DMS 273 treated with DMSO at 0.1 percent for 48 hours (cell line): ENCODE data around the gene CAST.

Experiments
- DNase-seq: peaks from one replicate; lab custom pipeline; 2025; lab: John Stamatoyannopoulos, UW

The CAST gene

DNA sequence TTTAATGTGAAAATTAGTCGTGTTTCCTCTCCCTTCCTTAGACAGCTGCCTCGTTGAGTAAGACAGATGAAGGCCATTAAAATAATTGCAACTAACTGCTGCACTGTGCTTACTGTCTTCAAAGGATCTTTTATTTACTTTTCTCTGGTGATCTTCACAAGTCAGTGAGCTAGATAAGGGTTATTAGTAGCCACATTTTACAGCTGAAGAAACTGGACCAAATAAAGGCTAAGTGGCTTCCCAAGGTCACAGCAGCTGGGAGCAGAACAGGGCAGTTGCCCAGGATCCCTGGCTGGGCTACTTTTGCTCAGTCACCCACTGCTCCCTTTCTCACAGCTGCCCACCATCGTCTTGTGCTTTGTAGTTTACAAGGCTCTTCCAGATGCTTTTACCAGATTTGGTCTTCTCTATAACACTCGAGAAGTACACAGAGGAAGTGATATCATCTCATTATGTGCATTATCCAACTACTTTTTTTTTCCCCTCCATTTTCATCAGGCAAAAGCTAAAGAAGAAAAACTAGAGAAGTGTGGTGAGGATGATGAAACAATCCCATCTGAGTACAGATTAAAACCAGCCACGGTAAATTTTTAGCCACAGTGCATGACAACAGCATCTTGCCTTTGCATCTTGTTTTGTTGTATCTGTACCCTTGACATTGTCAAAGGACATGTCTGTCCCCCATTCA lies 83.8 kb downstream of the CAST start:
- DNase-seq: peak; percentile 58

DNA sequence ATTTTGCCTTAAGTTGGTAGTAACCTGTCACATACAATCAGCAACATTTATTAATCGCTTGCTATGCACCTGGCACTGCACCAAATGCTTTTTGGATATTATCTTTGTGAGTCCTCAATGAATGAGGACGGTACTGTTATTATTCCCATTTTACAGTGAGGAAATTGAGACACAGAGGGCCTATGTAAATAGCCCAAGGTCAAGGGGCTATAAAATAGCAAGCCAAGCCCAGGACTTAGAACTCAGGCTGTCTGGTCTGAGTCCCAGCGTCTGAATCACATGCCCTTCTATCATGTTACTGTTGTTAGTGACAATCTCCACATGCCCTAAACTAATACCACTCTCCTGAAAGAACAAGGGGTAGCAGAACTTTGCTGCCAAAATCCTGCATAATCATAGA lies 85.5 kb downstream of the CAST start:
- no peak for DNase-seq

DNA sequence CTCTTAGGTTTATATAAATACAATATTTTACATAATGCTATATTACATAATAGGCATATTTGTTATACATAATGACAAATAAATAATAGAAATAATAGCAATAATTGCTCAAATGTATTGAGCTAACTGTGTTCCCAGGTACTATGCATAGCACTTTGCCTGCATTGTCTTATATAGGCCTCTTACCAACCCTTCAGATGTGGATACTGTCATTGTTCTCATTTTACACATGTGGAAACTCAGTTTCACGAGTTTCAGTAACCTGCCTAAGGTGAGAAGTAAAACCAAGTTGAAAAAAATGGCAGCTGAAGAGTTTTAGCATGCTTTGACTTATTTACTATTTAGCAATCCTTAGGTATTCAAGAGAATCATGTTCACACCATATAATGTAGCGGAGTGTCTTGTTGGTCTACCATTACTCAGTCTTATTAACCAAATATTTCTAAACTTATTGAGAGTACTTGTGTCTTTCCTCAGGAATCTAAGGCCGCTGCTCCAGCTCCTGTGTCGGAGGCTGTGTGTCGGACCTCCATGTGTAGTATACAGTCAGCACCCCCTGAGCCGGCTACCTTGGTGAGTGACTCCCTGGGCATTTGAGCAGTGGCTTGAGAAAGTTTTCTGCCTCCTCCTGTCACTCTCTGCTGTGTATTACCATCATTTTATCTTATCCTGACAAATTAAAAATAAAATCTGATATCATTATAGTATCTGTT lies 88.1 kb downstream of the CAST start:
- no peak for DNase-seq

DNA sequence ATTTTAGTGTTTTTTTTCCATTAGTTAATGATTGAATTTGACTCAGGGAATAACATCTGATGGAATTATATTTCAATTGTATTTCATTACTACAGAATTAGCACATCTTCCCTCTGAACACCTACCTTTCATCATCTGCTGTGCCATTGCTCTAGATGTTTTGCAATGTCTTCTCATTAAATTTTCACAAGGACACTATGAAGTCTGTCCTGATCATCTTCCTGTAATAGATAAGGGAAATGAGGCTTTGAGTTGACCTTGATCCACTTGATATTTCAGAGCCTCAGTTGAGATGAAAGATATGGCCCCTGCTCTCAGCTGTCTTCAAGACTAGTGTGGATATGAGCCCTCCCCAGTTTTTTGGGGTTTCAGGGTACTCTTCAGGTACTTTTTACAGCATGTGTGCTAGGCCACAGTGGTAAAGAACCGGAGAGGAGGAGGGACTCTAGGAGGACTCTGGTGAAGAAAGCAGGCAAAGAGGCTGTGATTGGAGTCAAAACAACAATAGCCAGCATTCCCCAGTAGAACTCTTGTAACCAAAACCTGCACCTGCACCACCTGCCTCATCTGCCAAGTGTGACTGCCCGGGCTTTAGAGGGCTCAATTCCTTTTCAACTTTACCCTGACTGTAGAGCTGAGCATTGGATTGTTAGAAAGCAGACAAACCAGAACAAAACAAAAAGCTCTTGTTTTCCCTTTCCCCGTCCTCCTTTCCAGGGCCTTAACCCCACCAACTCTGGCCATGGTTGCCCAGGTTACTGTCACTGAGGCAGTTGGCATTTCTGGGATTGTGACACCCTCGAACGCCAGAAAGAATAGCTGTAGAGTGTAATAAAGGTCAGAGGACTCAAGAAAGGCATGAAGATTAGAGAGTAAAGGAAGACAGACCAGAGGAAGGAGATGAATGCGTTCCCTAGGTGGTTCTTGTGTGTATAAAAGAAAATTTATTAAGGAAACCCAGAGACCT lies 89.3 kb downstream of the CAST start:
- DNase-seq: no peak

DNA sequence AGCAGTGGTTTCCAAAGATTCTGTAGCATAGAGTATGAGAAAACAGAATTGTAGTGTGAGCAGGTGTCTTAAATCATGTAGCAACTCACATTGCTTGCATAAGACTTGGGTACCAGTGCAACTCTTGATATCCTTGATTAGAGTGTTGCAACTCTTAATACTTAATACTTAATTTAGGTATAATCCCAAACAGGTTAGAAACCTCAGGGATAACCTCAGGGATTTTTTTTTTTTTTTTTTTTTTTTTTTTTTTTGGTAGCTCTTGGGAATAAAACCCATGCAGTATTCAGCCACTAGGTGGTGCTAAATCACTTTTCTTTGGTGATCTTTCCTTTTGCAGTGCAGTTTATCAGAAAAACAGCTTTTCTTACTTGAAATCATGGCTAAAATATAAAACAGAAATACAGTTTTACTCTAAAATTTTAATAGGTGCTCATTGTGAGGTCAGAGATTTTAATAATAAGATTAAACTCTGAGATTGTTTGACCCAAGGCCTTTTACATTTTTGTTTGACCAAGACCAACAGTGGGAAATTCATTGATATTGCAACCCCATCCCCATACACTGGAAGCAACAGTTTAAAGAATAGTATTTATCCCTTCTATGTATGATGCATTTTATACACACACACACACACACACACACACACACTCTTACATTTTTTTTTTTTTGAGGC lies 90.3 kb downstream of the CAST start:
- no peak for DNase-seq

DNA sequence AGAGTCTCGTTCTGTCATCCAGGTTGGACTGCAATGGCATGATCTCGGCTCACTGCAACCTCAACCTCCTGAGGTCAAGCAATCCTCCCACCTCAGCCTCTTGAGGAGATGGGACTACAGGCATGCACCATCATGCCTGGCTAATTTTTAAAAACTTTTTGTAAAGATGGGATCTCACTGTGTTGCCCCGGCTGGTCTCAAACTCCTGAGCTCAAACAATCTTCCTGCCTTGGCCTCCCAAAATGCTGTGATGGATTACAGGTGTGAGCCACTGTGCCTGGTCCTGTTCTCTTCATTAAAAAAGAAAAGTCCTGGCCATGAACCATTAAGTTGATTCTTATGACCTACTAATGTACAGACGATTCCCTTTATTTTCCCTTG lies 90.8 kb downstream of the CAST start:
- DNase-seq: no peak

DNA sequence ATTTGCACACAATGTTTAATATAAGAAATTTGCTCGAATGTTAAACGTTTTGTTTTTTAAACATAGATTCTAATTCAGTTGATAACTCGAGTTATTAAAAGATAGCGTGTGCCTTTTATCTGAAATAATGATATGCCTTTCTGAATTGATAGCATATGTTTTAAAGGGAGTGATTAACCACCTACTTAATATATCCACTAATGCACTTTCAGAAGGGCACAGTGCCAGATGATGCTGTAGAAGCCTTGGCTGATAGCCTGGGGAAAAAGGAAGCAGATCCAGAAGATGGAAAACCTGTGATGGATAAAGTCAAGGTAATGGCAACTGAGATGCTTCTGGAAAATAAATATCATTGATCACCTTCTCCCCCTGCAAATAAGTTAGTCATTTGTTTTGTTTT lies 91.7 kb downstream of the CAST start:
- DNase-seq: no peak

DNA sequence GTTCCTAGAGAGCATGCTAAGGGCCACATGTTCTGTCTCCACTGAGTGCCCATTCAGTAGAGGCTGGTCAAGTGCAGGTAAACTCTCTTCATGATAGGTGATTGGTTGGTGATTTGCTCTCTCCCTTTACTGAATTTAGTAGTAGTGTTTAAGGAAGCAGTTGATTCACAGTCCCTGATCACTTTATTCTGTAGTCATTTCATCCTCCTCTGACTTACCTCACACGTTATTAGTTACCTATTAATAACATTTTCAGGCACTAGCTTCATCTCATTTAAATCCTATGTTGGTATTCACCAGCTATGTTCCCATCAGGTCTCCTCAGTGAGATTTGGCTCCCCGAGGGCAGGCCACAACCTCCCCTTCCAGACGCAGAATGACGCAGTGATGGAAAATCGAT lies 93.7 kb downstream of the CAST start:
- no peak for DNase-seq

DNA sequence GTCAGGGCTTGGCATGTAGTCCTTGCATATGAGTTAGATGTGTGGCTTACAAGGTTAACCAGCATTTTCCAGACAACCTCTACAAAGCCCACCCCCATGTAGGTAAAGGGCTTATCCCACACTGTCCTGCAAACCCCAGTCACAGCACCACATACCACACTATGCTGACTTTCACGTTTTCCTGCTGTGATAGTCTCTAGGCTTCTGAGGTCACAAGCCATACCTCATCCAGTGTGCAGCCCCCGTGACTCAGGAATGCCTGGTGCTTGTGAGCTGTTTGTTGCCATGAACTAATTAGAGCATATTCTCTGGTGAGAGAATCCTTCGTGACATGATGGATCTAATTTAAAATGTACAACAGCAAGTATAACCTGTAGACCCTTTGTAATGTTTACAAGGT lies 94.8 kb downstream of the CAST start:
- no peak for DNase-seq

DNA sequence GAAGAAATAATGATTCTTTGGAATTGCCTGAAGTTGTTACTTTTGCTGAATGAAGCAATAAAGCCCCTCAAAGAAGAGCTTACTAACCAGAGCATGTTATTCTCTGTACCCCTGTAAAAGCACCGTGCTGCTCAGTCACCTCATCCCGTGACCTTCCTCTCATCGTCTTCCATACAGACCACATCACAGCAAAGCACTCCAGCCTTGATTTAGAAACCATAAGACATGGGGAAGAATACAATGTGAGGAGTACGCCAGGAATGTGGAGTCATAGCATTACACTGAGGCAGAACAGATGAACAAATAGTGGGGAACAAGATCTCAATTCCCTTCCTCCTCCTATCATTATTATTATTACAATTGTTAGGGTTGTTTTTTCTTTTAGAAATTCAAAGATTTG lies 96.4 kb downstream of the CAST start:
- DNase-seq: no peak

DNA sequence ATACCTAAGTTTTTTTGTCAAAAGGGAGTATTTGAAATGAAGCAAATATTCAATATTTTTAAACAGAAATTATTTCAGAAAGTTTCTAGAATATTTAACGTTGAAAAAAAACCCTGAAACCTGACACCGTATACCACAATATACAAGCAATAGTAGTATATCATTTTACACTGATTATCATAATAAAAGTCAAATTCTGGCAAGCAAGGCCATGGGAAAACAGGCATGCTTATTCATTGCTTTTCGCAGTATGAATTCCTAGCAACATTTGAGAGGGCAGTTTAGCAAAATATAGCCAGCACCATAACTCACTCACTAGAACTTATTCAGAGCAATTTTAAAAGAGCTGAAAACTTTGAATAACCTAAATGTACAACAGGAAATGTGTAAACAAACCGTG lies 99.4 kb downstream of the CAST start:
- no peak for DNase-seq

DNA sequence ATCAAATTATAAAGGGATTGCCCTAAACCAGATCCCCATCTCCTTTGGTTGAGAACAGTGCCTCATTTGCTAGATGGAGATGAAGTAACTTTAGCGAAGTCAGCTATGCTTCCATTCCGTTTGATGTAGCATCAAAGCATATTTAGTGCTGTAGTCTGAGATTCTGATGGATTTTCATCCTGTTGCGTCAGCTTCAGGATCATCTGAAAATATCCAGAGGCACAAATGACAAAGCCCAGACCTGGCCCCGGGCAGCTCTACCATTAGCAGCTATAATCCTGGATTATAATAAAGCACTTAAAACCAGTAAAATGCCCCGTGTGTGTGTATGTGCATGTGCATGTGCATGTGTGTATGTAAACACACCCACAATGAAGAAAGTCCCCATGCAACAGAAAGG lies 100.8 kb downstream of the CAST start:
- no peak for DNase-seq

DNA sequence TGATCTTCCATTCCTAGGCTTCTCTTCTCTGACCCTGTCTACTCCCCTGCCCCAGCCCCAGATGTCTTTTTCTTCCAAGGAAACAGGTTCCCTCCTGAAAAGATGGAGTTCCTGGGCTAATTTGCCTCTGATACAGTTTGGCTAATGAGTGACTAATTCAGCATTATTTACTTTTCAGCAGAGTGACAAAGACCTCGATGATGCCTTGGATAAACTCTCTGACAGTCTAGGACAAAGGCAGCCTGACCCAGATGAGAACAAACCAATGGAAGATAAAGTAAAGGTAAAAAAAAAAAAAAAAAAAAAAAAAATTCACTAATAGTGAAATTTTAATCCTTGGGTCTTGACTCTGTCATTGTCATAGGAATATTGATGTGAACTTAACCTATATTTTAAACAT lies 102.9 kb downstream of the CAST start:
- DNase-seq: no peak

DNA sequence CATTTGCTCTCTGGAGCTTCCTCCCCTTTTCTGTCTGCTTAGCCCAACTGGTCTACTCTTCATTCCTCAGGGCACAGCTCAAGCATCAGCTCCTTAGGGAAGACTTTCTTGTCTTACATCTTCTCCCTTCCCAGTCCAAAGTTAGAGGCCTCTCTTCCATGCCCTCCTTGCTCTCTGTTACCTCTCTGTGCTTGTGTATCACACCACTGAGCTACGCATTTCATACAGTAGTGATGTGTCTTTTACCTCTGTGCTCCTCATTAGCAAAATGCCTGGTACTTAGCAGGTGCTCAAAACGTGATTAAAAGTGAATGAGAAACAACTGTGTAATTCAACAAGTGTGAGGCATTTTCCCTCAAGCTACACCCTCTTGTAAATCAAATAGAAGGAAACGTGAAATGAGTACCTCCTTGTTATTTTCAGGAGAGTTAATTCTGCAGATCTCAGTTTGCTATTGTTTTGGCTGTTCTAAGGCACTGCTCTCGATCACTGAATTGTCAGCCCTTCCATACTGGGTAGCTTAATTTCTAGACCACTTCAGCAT lies 106.6 kb downstream of the CAST start:
- DNase-seq: no peak

DNA sequence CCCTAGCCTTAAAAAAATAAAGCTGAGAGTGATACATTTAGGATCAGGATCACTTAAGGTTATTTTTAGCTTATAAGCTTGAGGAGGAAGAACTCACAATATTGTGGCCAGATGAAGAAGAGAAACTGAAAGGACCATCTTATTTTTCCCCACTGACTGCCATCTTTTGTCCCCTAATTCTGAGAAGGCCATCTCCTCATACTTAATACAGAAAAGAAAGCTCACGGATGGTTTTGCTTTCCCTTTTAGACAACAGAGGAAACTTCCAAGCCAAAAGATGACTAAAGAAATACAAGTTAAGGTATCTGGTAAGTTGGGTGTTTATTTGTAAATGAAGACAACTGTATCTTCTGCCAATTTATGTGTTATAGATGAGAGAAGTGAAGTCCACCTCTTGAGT lies 109.2 kb downstream of the CAST start:
- no peak for DNase-seq

DNA sequence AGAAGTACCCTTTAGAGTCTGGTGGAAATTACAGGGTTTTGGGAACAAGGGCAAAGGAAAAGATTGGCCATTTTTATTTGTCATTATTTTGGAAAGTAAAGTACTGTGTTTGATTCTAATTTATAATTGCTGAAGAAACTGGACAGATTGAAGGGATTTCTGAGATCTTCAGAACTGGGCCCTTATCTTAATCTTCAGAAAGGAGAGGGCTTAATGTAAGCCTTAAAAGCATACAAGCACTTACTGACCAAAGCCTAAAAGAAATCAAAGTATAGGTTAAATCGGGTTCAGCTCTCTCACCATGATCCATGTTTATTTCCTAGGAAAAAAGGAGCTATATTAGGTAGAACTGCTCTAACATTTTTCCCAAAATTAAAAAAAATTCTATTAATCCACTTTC lies 109.9 kb downstream of the CAST start:
- DNase-seq: no peak

DNA sequence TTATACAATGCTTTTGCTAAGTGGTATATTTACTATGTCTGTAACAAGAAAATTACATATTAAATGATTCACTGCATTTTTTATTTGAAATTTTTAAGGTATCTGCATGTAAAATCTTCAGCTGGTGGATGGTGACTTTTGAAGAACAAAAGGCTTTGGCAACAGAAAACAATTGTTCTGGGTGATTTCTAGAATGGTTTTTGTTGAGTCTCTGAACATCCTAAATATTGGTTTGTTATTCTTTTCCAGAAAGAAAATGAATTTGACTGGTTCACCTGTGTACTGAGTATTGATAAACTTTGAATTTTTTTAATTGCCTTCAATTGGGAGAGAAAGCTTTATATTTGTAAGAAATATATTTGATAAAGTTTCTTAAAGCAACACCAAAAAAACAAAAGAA lies 110.4 kb downstream of the CAST start:
- DNase-seq: no peak

DNA sequence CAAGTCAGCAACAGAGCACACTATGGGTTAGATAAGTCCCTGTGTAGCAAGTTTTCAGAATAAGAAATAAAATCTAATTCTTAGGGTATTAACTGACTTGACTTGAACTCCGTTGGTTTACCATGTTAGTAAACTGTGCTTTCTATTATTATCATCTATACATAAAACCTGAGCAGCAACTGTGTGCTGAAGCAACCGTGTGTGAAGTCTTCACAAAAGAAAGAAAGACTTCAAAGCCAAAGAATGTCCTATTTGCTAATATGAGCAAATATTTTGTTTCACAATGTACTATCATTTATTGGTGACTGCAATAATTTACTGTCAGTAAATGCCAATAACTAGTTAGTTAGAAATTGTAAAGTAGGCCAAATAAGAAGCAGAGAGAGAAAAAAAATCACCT lies 112.9 kb downstream of the CAST start:
- DNase-seq: no peak

DNA sequence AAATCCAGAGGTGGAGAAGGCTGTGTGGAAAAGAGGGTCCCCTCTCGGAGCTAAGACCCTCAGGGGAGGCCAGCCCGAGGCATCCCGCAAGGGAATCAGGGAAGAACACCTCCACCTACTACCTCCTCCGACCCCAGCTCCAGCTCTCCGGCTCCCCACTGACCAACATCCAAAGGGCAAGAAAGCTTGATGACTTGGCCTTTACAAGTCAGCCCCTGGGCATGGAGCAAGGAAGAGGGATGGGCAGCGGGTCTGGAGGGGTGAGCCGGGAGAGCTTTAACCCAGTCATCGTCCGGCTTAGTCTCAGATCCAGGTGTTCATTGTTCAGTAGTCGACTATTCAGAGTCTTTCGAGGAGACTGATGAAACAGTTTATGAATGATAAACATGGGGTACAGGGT lies 113.5 kb downstream of the CAST start:
- DNase-seq: no peak

DNA sequence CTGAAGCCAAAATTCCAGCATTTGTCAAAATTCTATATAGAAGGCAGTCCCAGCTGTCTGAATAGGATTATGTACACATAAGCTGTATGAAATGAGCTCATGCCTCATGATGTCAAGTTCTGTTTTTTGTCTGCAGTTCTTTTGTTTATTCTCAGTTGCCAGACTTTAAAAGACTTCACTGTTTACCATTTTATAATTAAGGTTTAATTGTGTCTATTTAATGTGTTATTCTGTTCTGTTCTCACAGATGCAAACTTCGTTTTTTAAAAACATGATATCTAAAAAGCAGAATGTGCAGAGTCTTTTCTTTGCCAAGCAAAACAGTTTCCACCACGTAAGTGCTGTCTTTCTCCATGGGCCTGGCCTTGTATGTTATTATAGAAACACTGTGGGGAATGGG lies 114.4 kb downstream of the CAST start:
- DNase-seq: no peak

DNA sequence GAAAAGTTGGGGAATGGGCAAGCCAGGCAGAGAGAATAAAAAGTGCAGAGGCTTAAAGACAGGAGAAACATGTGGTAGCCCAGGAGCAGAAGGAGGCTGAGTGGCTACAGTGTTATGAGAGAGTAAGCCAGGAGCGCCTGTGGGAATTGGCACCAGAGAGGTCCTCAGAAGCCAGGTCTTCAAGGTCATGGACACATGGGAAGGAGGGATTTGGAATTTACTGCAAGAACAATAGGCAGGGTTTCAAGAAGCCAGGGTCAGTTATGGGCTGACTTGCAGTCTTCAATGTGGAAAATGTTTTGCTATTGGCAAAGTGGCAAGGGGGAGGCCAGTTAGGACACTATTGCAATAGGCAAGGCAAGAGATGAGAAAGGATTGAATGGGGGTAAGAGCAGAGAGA lies 116.2 kb downstream of the CAST start:
- DNase-seq: no peak

DNA sequence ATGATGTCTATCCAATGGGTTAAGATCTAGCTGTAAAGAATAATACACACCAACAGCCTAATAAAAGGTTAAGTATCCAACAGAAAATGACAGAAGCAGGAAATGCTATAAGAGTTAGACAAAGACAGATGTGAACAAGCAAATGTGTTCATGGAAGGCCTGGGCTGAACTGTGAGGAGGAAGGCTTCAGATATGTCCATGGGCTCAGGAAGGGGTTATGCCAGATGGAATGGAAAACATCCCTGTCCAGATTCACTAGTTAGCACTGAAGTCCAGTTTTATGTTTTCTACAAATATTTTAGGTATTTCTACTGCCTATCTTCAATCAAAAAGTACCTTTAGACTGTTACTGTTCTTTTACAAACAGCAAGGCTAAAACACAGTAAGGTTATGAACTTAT lies 118.5 kb downstream of the CAST start:
- DNase-seq: no peak
